ENCODE data around the gene ZNF48. TPM values are rescaled to one million over a fixed set of nuclear protein-coding genes. Genes with fewer than 3 reads are reported as not detected.

ZNF48 gene
- total RNA-seq, 2 donors from 2014 or later = 9.3 to 12.2 TPM

DNA sequence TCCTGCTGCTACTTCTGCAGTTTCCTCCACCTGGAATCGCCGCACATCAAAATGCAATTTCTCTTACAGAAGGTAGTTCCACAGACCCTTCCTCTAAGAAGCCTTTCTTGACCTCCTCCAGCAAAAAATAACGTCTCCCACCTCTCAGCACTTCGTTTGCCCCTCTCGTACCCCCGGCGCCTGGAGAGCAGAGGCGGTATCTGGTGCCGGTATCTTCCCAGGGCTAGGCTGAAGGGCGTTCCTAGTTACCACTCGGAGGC is 34.1 kb downstream of the ZNF48 start:
- no peaks in the 10 kb centered on the region for H3K27me3 ChIP-seq
- peak overlapping the region; percentile 42 to 52 for H3K4me3 ChIP-seq
- H3K4me1 ChIP-seq = peaks cover 23% of the 10 kb centered on the region
- ATAC-seq = no peak
- H3K36me3 ChIP-seq (replicated peaks in 1 of 2; ENCODE audit: insufficient read depth in 1 of 2, low read depth in 2 of 2) = peaks cover 0 to 1% of the 10 kb centered on the region in 2 donors
- WGBS, 2 donors = 1 to 2% methylated on average over 11 of the region's 11 CpGs
- no peak for DNase-seq
- intact Hi-C loops (cut with DNase I) = no loop called here
- H3K27ac ChIP-seq = peak overlapping the region; percentile 32 to 76 (median 60)
- no peaks in the 10 kb centered on the region for H3K9me3 ChIP-seq
- TF ChIP-seq CTCF (IDR thresholded peaks at IDR 0.05) (no peak), POLR2A (IDR thresholded peaks at IDR 0.05) (no peak)

DNA sequence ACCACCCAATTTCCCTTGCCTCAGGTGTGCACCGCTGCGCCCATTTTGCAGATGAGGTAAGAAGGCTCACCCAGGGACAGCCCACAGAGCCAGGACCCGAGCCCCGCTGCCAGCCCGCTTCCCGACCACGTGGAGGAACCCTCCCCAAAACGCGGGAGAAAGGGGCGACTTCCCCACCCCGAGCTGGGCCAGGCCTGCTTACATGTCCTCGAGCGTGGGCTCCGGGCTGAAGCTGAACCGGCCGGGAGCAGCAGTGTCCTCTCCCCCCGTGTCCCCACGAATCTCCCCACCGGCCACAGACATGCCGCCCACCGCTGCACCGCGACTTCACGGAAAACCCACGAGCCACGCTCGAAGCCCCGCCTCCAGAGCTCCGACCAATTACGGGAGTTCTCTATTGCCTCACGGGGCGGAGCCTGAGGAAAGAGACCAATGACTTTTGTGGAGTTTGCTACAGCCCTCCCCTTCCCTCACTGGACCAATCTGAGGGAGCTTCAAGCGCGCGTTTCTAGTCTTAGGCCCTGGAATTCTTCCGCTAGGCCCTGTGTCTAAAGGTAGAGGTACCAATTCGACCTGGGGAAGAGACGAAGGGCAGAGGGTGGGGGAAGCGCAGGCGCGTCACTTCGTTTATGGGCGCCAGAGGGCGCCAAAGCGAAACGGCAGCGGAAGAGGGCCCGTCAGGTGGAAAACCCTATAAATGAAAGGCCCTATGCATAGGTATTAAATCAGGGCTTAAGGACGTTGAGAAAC is 34.6 kb downstream of the ZNF48 start, which contains the start of gene DCTPP1:
Gene DCTPP1, minus strand, starts transcription at position 353 of the 750 bp plus-strand sequence. Its CDS starts 50 bp downstream, at position 303.
- TF ChIP-seq CTCF (IDR thresholded peaks at IDR 0.05) (peak; percentile 62 to 98 (median 97)), POLR2A (IDR thresholded peaks at IDR 0.05) (peak in 2 of 3 donors; percentile 68 to 70)
- DNase-seq = peak; percentile 96 to 99 (median 98)
- no peaks in the 10 kb centered on the region for H3K9me3 ChIP-seq
- no peaks in the 10 kb centered on the region for H3K36me3 ChIP-seq (replicated peaks in 1 of 2; ENCODE audit: insufficient read depth in 1 of 2, low read depth in 2 of 2)
- ATAC-seq = peak; percentile 99
- H3K27ac ChIP-seq = peak within 1 kb of the TSS; percentile 45 to 76 (median 60)
- 0 to 2% methylated on average over 16 to 42 of the region's 49 CpGs for WGBS, 2 donors
- peak within 1 kb of the TSS; percentile 42 to 52 for H3K4me3 ChIP-seq
- no peaks in the 10 kb centered on the region for H3K27me3 ChIP-seq
- peaks cover 23% of the 10 kb centered on the region for H3K4me1 ChIP-seq
- intact Hi-C loops (cut with DNase I) = loop anchor here (5.0 kb wide), 1 partner anchor 92 kb away; no protein-coding TSS in a partner anchor

GRCh38 chr16:30430428-30430970 is 35.3 kb downstream of the ZNF48 start:
- H3K27ac ChIP-seq = peak overlapping the region; percentile 40 to 76 (median 54)
- no peaks in the 10 kb centered on the region for H3K9me3 ChIP-seq
- DNase-seq (no peak), ATAC-seq (peak; percentile 3)
- TF ChIP-seq CTCF (IDR thresholded peaks at IDR 0.05) = peak in 1 of 7 experiments; percentile 7
- TF ChIP-seq POLR2A (IDR thresholded peaks at IDR 0.05) = no peak
- H3K4me3 ChIP-seq = no peak overlapping the region
- H3K27me3 ChIP-seq = no peaks in the 10 kb centered on the region
- H3K36me3 ChIP-seq (replicated peaks in 1 of 2; ENCODE audit: insufficient read depth in 1 of 2, low read depth in 2 of 2) = no peaks in the 10 kb centered on the region
- peaks cover 23% of the 10 kb centered on the region for H3K4me1 ChIP-seq
- WGBS, 2 donors = 54 to 57% methylated on average over 8 to 19 of the region's 19 CpGs
- intact Hi-C loops (cut with DNase I) = loop anchor here (5.0 kb wide), 1 partner anchor 92 kb away; no protein-coding TSS in a partner anchor

DNA sequence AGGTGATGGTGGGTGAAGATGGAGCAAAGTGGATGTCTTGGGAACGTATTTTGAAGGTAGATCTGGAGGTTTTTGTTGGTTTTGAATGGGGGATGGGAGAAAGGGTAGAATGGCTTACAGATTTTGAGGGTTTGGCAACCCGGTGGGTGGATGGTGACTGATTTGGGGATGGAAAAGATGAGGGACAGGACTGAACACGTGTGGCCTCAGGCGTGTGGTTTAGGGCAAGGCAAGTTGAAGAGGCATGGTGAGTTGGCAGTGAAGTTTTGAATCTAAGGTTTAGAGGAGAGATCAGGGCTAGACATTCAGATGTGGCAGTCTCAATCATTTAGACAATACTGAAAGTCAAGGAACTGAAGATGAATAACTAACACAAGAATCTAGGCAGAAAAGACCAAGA is 39.6 kb downstream of the ZNF48 start:
- H3K4me3 ChIP-seq = no peak overlapping the region
- H3K27me3 ChIP-seq = no peaks in the 10 kb centered on the region
- H3K36me3 ChIP-seq (replicated peaks in 1 of 2; ENCODE audit: insufficient read depth in 1 of 2, low read depth in 2 of 2) = no peaks in the 10 kb centered on the region
- peaks cover 15% of the 10 kb centered on the region for H3K4me1 ChIP-seq
- no peaks in the 10 kb centered on the region for H3K9me3 ChIP-seq
- ATAC-seq = no peak
- 39 to 54% methylated on average over 4 of the region's 4 CpGs for WGBS, 2 donors
- DNase-seq = no peak
- no peak overlapping the region for H3K27ac ChIP-seq
- TF ChIP-seq POLR2A (IDR thresholded peaks at IDR 0.05) (no peak), CTCF (IDR thresholded peaks at IDR 0.05) (no peak)
- intact Hi-C loops (cut with DNase I) = loop anchor here (5.0 kb wide), 1 partner anchor 87 kb away; no protein-coding TSS in a partner anchor
